Hindlimb muscle (tissue), 1 donor: ENCODE measurements around the gene NEK11. TPM values are rescaled to one million over a fixed set of nuclear protein-coding genes. Genes with fewer than 3 reads are reported as not detected.
"Not testable (repeated sequence)": the region's sequence is repeated elsewhere in the genome, so short reads cannot be mapped to it uniquely, and the experiment has no call there.

Experiments
- DNase-seq: peaks from one replicate; pipeline ENCODE4 v3.0.0-alpha.2; 2013
- polyA plus RNA-seq: library from polyadenylated mRNA; unstranded; fragments of 120-200 nt; gene quantifications from one replicate; pipeline ENCODE4 v1.2.1, GENCODE V29; 2013; ENCODE audit not compliant: insufficient read length

Gene NEK11
- polyA plus RNA-seq, 1 donor = 6.2 TPM

GRCh38 chr3:131361464-131362421 lies 335.1 kb downstream of the NEK11 start:
- DNase-seq = peak; percentile 51

GRCh38 chr3:131363275-131363674 lies 336.6 kb downstream of the NEK11 start:
- DNase-seq = no peak

GRCh38 chr3:131370935-131371687 lies 344.4 kb downstream of the NEK11 start:
- DNase-seq = no peak

GRCh38 chr3:131371688-131372066 lies 345.0 kb downstream of the NEK11 start:
- DNase-seq = no peak

GRCh38 chr3:131374741-131375140 lies 348.1 kb downstream of the NEK11 start:
- no peak for DNase-seq

- DNase-seq = not testable (repeated sequence)
Measured at GRCh38 chr3:131380821-131381444, 354.3 kb downstream of the NEK11 start.

GRCh38 chr3:131381445-131382291 lies 355.0 kb downstream of the NEK11 start, which contains the start of gene NUDT16:
Gene NUDT16, plus strand, starts transcription at chr3:131381774. Its CDS starts 31 bp downstream, at chr3:131381805.
- DNase-seq = peak; percentile 98

- peak; percentile 19 for DNase-seq
Measured at GRCh38 chr3:131386429-131387165, 359.9 kb downstream of the NEK11 start.

- no peak for DNase-seq
Measured at GRCh38 chr3:131387796-131388489, 361.3 kb downstream of the NEK11 start.

- DNase-seq = no peak
Measured at GRCh38 chr3:131388490-131388799, 361.8 kb downstream of the NEK11 start.

GRCh38 chr3:131390331-131390730 lies 363.7 kb downstream of the NEK11 start:
- no peak for DNase-seq

- no peak for DNase-seq
Measured at GRCh38 chr3:131393051-131393450, 366.4 kb downstream of the NEK11 start.

GRCh38 chr3:131393868-131394267 lies 367.2 kb downstream of the NEK11 start:
- DNase-seq = no peak

- DNase-seq = no peak
Measured at GRCh38 chr3:131394400-131394799, 367.7 kb downstream of the NEK11 start.

GRCh38 chr3:131396170-131396569 lies 369.5 kb downstream of the NEK11 start:
- DNase-seq = peak; percentile 69

GRCh38 chr3:131397889-131398288 lies 371.2 kb downstream of the NEK11 start:
- no peak for DNase-seq
